Measurements from ENCODE around the gene CUZD1. TPM values are rescaled to one million over a fixed set of nuclear protein-coding genes. Genes with fewer than 3 reads are reported as not detected.
"Not testable (repeated sequence)": the region's sequence is repeated elsewhere in the genome, so short reads cannot be mapped to it uniquely, and the experiment has no call there.

The CUZD1 gene
- total and polyA plus RNA-seq, 2 donors from 2014 or later, result 0.54 to 0.65 TPM

GRCh38 chr10:122877264-122877663 is 31.6 kb upstream of the CUZD1 start:
- Histone ChIP-seq H3K4me1 (ENCODE audit: control insufficient read depth in 2 of 3, insufficient read depth in 2 of 3, low read depth in 1 of 3, low read length in 3 of 3) (peaks cover 0 to 5% (median 2%) of the 10 kb centered on the region in 3 donors), H3K36me3 (ENCODE audit: control insufficient read depth in 2 of 3, insufficient read depth in 3 of 3, low read length in 3 of 3) (no peaks in the 10 kb centered on the region), H3K9ac (ENCODE audit: low read length in 3 of 3) (no peak overlapping the region), H3K9me3 (ENCODE audit: control insufficient read depth in 2 of 3, insufficient read depth in 1 of 3, low read length in 3 of 3) (no peaks in the 10 kb centered on the region), H3K27me3 (ENCODE audit: control insufficient read depth, insufficient read depth, low read length) (no peaks in the 10 kb centered on the region), H3K27ac (ENCODE audit: low read depth in 2 of 2, low read length in 2 of 2) (no peak overlapping the region), H3K4me3 (ENCODE audit: low read length in 3 of 3) (no peak overlapping the region)
- no peak for TF ChIP-seq CTCF (IDR thresholded peaks at IDR 0.05; ENCODE audit: borderline replicate concordance, extremely low read depth, insufficient read depth)
- intact Hi-C loops (cut with DNase I), result no loop called here
- DNase-seq (no peak), FAIRE-seq (no peak)

GRCh38 chr10:122876467-122876855 is 30.8 kb upstream of the CUZD1 start:
- DNase-seq (no peak), FAIRE-seq (no peak)
- no peaks in the 10 kb centered on the region for H3K27me3 ChIP-seq (ENCODE audit: control insufficient read depth, insufficient read depth, low read length)
- H3K9ac ChIP-seq (ENCODE audit: low read length in 3 of 3), result no peak overlapping the region
- H3K4me3 ChIP-seq (ENCODE audit: low read length in 3 of 3), result no peak overlapping the region
- H3K36me3 ChIP-seq (ENCODE audit: control insufficient read depth in 2 of 3, insufficient read depth in 3 of 3, low read length in 3 of 3), result no peaks in the 10 kb centered on the region
- intact Hi-C loops (cut with DNase I), result no loop called here
- TF ChIP-seq CTCF (IDR thresholded peaks at IDR 0.05; ENCODE audit: borderline replicate concordance, extremely low read depth, insufficient read depth), result no peak
- no peaks in the 10 kb centered on the region for H3K9me3 ChIP-seq (ENCODE audit: control insufficient read depth in 2 of 3, insufficient read depth in 1 of 3, low read length in 3 of 3)
- H3K4me1 ChIP-seq (ENCODE audit: control insufficient read depth in 2 of 3, insufficient read depth in 2 of 3, low read depth in 1 of 3, low read length in 3 of 3), result peaks cover 0 to 5% (median 2%) of the 10 kb centered on the region in 3 donors
- no peak overlapping the region for H3K27ac ChIP-seq (ENCODE audit: low read depth in 2 of 2, low read length in 2 of 2)

- intact Hi-C loops (cut with DNase I), result no loop called here
- Histone ChIP-seq H3K27ac (ENCODE audit: low read depth in 2 of 2, low read length in 2 of 2) (no peak overlapping the region), H3K9ac (ENCODE audit: low read length in 3 of 3) (no peak overlapping the region), H3K27me3 (ENCODE audit: control insufficient read depth, insufficient read depth, low read length) (no peaks in the 10 kb centered on the region), H3K36me3 (ENCODE audit: control insufficient read depth in 2 of 3, insufficient read depth in 3 of 3, low read length in 3 of 3) (no peaks in the 10 kb centered on the region), H3K9me3 (ENCODE audit: control insufficient read depth in 2 of 3, insufficient read depth in 1 of 3, low read length in 3 of 3) (no peaks in the 10 kb centered on the region), H3K4me3 (ENCODE audit: low read length in 3 of 3) (no peak overlapping the region), H3K4me1 (ENCODE audit: control insufficient read depth in 2 of 3, insufficient read depth in 2 of 3, low read depth in 1 of 3, low read length in 3 of 3) (peaks cover 0 to 5% (median 2%) of the 10 kb centered on the region in 3 donors)
- DNase-seq (no peak), FAIRE-seq (no peak)
- TF ChIP-seq CTCF (IDR thresholded peaks at IDR 0.05; ENCODE audit: borderline replicate concordance, extremely low read depth, insufficient read depth), result no peak
These were observed 30.3 kb upstream of the CUZD1 start for GRCh38 chr10:122875843-122876466.

DNA sequence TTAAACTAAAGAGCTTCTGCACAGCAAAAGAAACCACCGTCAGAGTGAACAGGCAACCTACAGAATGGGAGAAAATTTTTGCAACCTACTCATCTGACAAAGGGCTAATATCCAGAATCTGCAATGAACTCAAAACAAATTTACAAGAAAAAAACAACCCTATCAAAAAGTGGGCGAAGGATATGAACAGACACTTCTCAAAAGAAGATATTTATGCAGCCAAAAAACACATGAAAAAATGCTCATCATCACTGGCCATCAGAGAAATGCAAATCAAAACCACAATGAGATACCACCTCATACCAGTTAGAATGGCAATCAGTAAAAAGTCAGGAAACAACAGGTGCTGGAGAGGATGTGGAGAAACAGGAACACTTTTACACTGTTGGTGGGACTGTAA is 26.3 kb upstream of the CUZD1 start:
- H3K9me3 ChIP-seq (ENCODE audit: control insufficient read depth in 2 of 3, insufficient read depth in 1 of 3, low read length in 3 of 3); H3K4me1 ChIP-seq (ENCODE audit: control insufficient read depth in 2 of 3, insufficient read depth in 2 of 3, low read depth in 1 of 3, low read length in 3 of 3); intact Hi-C loops (cut with DNase I); FAIRE-seq; H3K36me3 ChIP-seq (ENCODE audit: control insufficient read depth in 2 of 3, insufficient read depth in 3 of 3, low read length in 3 of 3); H3K4me3 ChIP-seq (ENCODE audit: low read length in 3 of 3); H3K27me3 ChIP-seq (ENCODE audit: control insufficient read depth, insufficient read depth, low read length); H3K9ac ChIP-seq (ENCODE audit: low read length in 3 of 3); DNase-seq; H3K27ac ChIP-seq (ENCODE audit: low read depth in 2 of 2, low read length in 2 of 2): not testable (repeated sequence)

DNA sequence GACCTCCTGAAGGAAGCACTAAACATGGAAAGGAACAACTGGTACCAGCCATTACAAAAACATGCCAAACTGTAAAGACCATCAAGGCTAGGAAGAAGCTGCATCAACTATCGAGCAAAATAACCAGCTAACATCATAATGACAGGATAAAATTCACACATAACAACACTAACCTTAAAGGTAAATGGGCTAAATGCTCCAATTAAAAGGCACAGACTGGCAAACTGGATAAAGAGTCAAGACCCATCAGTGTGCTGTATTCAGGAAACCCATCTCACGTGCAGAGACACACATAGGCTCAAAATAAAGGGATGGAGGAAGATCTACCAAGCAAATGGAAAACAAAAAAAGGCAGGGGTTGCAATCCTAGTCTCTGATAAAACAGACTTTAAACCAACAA is 23.1 kb upstream of the CUZD1 start:
- FAIRE-seq; H3K4me1 ChIP-seq (ENCODE audit: control insufficient read depth in 2 of 3, insufficient read depth in 2 of 3, low read depth in 1 of 3, low read length in 3 of 3); H3K9ac ChIP-seq (ENCODE audit: low read length in 3 of 3); H3K27ac ChIP-seq (ENCODE audit: low read depth in 2 of 2, low read length in 2 of 2); DNase-seq; H3K36me3 ChIP-seq (ENCODE audit: control insufficient read depth in 2 of 3, insufficient read depth in 3 of 3, low read length in 3 of 3); H3K4me3 ChIP-seq (ENCODE audit: low read length in 3 of 3); H3K9me3 ChIP-seq (ENCODE audit: control insufficient read depth in 2 of 3, insufficient read depth in 1 of 3, low read length in 3 of 3); intact Hi-C loops (cut with DNase I); H3K27me3 ChIP-seq (ENCODE audit: control insufficient read depth, insufficient read depth, low read length): not testable (repeated sequence)

GRCh38 chr10:122866757-122867482 is 21.3 kb upstream of the CUZD1 start:
- H3K9ac ChIP-seq (ENCODE audit: low read length in 3 of 3); intact Hi-C loops (cut with DNase I); FAIRE-seq; DNase-seq; H3K4me3 ChIP-seq (ENCODE audit: low read length in 3 of 3); H3K9me3 ChIP-seq (ENCODE audit: control insufficient read depth in 2 of 3, insufficient read depth in 1 of 3, low read length in 3 of 3); H3K4me1 ChIP-seq (ENCODE audit: control insufficient read depth in 2 of 3, insufficient read depth in 2 of 3, low read depth in 1 of 3, low read length in 3 of 3); H3K27me3 ChIP-seq (ENCODE audit: control insufficient read depth, insufficient read depth, low read length); H3K36me3 ChIP-seq (ENCODE audit: control insufficient read depth in 2 of 3, insufficient read depth in 3 of 3, low read length in 3 of 3): not testable (repeated sequence)
- H3K27ac ChIP-seq (ENCODE audit: low read depth in 2 of 2, low read length in 2 of 2), result peak overlapping the region in 1 of 2 donors; percentile 28

All from kidney (tissue), 14 donors.